Retinal pigment epithelial cell (primary cell): ENCODE measurements around the gene HAUS8.
"Not testable (repeated sequence)": the region's sequence is repeated elsewhere in the genome, so short reads cannot be mapped to it uniquely, and the experiment has no call there.

ENCODE experiments used
- DNase-seq: peaks from one replicate; pipeline ENCODE4 v3.0.0-alpha.2; 2010; ENCODE audit warnings: low read depth
- H3K4me3 ChIP-seq: 2 replicates; pipeline ENCODE4 v1.5.1; 2011; ENCODE audit warnings: mild to moderate bottlenecking, low read length, control low read depth, moderate library complexity
- CTCF ChIP-seq: conservative IDR thresholded peaks from 2 replicates; pipeline ENCODE4 v1.5.1; 2011; ENCODE audit warnings: low read depth, low read length, control low read depth, inconsistent platforms

The HAUS8 gene

GRCh38 chr19:17022738-17023137, 52.5 kb downstream of the HAUS8 start:
- DNase-seq, result no peak
- no peak for TF ChIP-seq CTCF
- H3K4me3 ChIP-seq, result no peak overlapping the region

GRCh38 chr19:17021793-17022590, 53.3 kb downstream of the HAUS8 start:
- no peak overlapping the region for H3K4me3 ChIP-seq
- no peak for TF ChIP-seq CTCF
- DNase-seq, result no peak

- no peak for TF ChIP-seq CTCF
- DNase-seq, result no peak
- H3K4me3 ChIP-seq, result no peak overlapping the region
These were observed 53.9 kb downstream of the HAUS8 start for GRCh38 chr19:17021328-17021727.

- H3K4me3 ChIP-seq, result no peak overlapping the region
- TF ChIP-seq CTCF, result no peak
- DNase-seq, result no peak
These were observed 54.4 kb downstream of the HAUS8 start for GRCh38 chr19:17020823-17021222.

GRCh38 chr19:17020385-17020784, 54.9 kb downstream of the HAUS8 start:
- DNase-seq, result no peak

GRCh38 chr19:17014212-17014861, 60.9 kb downstream of the HAUS8 start:
- not testable (repeated sequence) for DNase-seq, H3K4me3 ChIP-seq

More at GRCh38 chr19:17020385-17020784, 54.9 kb downstream of the HAUS8 start:
- no peak overlapping the region for H3K4me3 ChIP-seq
- TF ChIP-seq CTCF, result no peak

- no peak overlapping the region for H3K4me3 ChIP-seq
- DNase-seq, result no peak
- no peak for TF ChIP-seq CTCF
These were observed 63.8 kb downstream of the HAUS8 start for GRCh38 chr19:17011485-17011884.
